WI38 (cell line): ENCODE data around the gene FZD7.

Source experiments
- H3K4me3 ChIP-seq: 2 replicates; pipeline ENCODE4 v1.5.1; 2011; ENCODE audit warnings: low read depth, mild to moderate bottlenecking, control low read depth, low read length
- TF ChIP-seq, protein P1 (sequence below): IDR thresholded peaks from 2 replicates; pipeline ENCODE4 v1.5.1; 2012; ENCODE audit warnings: low read depth, mild to moderate bottlenecking, control low read depth, low read length

The FZD7 gene

DNA sequence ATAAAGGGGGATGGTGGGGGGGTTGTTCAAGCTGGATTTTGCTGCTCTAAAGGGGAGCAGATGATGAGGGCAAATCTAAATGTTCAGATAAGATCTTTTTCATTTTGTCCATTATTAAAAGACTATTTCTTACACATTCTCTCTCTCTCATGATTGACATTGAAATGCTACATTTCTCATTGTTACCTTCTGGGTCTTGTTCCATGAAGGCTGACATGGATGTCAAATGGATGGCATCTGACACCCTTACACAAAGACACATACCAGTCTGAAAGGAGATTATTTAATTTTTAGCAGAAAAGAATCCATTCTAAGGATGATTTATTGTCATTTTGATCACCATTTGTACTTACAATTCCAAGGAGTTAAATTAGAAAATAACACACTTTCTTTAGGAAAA, 11.1 kb downstream of the FZD7 start:
- TF ChIP-seq, protein P1, sequence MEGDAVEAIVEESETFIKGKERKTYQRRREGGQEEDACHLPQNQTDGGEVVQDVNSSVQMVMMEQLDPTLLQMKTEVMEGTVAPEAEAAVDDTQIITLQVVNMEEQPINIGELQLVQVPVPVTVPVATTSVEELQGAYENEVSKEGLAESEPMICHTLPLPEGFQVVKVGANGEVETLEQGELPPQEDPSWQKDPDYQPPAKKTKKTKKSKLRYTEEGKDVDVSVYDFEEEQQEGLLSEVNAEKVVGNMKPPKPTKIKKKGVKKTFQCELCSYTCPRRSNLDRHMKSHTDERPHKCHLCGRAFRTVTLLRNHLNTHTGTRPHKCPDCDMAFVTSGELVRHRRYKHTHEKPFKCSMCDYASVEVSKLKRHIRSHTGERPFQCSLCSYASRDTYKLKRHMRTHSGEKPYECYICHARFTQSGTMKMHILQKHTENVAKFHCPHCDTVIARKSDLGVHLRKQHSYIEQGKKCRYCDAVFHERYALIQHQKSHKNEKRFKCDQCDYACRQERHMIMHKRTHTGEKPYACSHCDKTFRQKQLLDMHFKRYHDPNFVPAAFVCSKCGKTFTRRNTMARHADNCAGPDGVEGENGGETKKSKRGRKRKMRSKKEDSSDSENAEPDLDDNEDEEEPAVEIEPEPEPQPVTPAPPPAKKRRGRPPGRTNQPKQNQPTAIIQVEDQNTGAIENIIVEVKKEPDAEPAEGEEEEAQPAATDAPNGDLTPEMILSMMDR: no peak
- no peak overlapping the region for H3K4me3 ChIP-seq

GRCh38 chr2:202046572-202046971, 12.9 kb downstream of the FZD7 start:
- TF ChIP-seq, protein P1: no peak
- H3K4me3 ChIP-seq: no peak overlapping the region

DNA sequence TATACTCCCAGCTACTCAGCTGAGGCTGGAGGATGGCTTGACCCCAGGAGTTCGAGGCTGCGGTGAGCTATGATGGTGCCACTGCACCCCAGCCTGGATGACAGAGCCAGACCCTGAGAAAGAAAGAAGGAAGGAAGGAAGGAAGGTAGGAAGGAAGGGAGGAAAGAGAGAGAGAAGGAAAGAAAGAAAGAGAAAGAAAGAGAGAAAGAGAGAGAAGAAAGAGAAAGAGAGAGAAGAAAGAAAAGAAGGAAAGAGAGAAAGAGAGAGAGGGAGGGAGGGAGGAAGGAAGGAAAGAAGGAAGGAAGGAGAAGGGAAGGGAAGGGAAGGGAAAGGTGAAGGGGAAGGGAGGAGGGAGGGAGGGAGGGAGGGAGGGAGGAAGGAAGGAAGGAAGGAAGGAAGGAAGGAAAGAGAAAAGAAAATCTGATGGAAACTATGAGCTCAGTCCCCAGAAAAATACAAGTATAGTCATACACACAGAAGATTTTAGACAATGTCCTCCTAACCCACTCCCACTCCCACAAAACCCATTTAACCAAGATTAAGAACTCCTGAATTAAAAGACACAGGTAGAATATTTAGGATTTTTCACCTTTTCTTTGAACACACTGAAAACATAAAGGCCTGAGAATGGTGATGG, 15.6 kb downstream of the FZD7 start:
- TF ChIP-seq, protein P1: no peak
- H3K4me3 ChIP-seq: no peak overlapping the region

- TF ChIP-seq, protein P1: no peak
- H3K4me3 ChIP-seq: no peak overlapping the region
These were observed 16.2 kb downstream of the FZD7 start for GRCh38 chr2:202049840-202050239.

DNA sequence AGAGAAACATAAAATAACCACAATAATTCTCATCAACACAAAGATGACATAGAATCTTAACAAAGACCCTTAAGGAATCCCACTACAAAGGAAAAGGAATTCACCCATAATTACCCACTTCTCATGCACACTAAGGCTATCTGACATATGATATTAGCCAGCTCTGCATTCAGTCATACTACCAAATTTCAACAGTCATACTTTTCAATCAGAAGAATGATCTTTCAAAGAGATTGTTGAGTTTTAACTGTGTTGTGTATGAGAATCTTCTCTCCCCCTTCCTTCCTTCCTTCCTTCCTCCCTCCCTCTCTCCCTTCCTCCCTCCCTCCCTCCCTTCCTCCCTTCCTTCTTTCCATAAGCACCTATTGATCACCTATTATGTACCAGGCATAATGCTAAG, 17.0 kb downstream of the FZD7 start:
- TF ChIP-seq, protein P1: no peak
- H3K4me3 ChIP-seq: no peak overlapping the region

- TF ChIP-seq, protein P1: no peak
- H3K4me3 ChIP-seq: no peak overlapping the region
These were observed 18.0 kb downstream of the FZD7 start for GRCh38 chr2:202051499-202052161.

DNA sequence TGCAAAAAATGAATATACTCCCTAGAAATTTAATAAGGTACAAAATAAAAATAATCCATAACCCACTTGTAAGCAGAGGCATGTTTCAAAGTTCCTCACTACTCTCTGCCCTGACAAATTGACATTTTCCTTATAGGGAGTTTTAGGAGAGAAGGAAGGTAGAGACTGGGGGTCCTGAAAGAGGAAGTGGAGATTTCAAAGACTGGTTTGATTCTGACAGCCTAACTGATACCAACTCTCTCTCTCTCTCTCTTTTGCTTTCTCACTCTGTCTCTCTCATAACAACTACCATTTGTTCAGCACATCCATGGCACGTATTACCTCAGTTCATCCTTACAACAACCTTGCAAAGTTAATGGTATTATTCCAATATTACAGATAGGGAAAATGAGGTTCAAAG, 18.6 kb downstream of the FZD7 start:
- no peak overlapping the region for H3K4me3 ChIP-seq
- TF ChIP-seq, protein P1: no peak
